NB4 (cell line): Measurements from ENCODE around the gene CTXN1.

ENCODE experiments used
- CTCF ChIP-seq: IDR thresholded peaks from one replicate; pipeline ENCODE4 v1.5.1; 2012; ENCODE audit warnings: low read depth, low read length
- MAX ChIP-seq: IDR thresholded peaks from 2 replicates; pipeline ENCODE4 v1.6.1; 2011; ENCODE audit warnings: low read depth, low read length
- POLR2A ChIP-seq: IDR thresholded peaks from 2 replicates; pipeline ENCODE4 v1.6.1; 2011; ENCODE audit warnings: mild to moderate bottlenecking; ENCODE audit not compliant: insufficient read length; ENCODE audit errors: extremely low read depth

DNA sequence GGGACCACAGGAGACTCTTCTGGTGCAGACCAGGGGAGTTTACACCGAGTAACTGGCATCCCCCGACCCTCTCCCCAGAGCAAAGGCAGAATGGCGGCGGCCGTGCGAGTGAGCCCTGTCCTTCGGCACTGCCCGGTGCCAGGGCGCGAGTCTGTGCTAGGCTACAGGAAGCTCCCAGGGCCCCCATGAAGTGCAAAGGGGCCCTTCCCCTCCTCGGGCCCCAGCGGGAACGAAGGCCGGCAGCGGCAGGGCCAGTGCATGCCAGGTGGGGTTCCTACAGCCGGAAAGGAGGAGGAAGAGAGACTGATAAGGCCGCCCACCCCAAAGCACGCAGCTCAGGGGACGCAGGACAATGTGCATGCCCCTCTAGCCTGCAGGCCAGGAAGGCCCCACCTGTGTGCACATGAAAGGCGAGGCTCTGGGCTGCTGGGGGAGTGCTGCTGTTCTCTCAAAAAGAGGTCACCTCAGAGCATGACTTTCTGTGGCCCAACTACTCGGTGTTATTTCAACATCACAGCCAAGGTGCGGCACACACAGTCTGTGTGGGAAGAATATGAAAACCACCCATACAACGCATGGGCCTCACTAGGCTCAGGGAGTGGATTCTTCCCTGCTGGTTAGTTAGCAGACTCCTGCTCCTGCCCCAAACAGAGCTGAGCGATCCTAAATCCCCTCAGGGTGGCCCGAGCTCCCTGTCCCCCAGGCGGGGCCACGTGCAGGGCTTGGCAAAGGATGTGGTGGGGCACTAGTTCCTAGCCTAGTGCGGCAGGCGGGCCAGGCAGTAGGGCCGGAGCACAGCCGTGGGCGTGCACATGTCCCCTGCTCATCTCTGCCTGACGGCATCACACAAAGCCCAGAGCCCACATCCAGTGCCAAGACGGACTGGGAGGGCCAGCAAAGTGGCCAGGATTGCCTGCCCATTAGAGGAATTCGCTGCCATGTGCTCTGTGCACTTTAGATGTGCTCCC is 45.9 kb upstream of the CTXN1 start:
- no peak for TF ChIP-seq CTCF
- no peak for TF ChIP-seq POLR2A
- no peak for TF ChIP-seq MAX
